Astrocyte of the spinal cord (primary cell): Measurements from ENCODE around the gene TPRG1.
A peak's percentile ranks its signal among the peaks of the same experiment; 100 is the strongest.

Experiments used
- DNase-seq: peaks from one replicate; pipeline ENCODE4 v3.0.0; 2011; ENCODE audit warnings: low read depth, low spot score
- H3K4me3 ChIP-seq: 2 replicates; pipeline ENCODE4 v1.5.1; 2011; ENCODE audit warnings: low read depth, mild to moderate bottlenecking, low read length, moderate library complexity
- in situ Hi-C: cut with HindIII; loops from 2 replicates; pipeline ENCODE4 v1.10.0; 2017; ENCODE audit warnings: low sequenced_read_pairs
- TF ChIP-seq, protein P1 (sequence below): IDR thresholded peaks from 2 replicates; pipeline ENCODE4 v1.5.1; 2012; ENCODE audit warnings: low read depth, mild to moderate bottlenecking, low read length, inconsistent platforms

TPRG1 gene

GRCh38 chr3:189267981-189268613 is 96.3 kb downstream of the TPRG1 start:
- in situ Hi-C loops = no loop called here
- H3K4me3 ChIP-seq = no peak overlapping the region
- peak; percentile 19 for DNase-seq
- TF ChIP-seq, protein P1, sequence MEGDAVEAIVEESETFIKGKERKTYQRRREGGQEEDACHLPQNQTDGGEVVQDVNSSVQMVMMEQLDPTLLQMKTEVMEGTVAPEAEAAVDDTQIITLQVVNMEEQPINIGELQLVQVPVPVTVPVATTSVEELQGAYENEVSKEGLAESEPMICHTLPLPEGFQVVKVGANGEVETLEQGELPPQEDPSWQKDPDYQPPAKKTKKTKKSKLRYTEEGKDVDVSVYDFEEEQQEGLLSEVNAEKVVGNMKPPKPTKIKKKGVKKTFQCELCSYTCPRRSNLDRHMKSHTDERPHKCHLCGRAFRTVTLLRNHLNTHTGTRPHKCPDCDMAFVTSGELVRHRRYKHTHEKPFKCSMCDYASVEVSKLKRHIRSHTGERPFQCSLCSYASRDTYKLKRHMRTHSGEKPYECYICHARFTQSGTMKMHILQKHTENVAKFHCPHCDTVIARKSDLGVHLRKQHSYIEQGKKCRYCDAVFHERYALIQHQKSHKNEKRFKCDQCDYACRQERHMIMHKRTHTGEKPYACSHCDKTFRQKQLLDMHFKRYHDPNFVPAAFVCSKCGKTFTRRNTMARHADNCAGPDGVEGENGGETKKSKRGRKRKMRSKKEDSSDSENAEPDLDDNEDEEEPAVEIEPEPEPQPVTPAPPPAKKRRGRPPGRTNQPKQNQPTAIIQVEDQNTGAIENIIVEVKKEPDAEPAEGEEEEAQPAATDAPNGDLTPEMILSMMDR = peak; percentile 39

- TF ChIP-seq, protein P1 = no peak
- no peak for DNase-seq
- in situ Hi-C loops = no loop called here
Observed at GRCh38 chr3:189269365-189269764, 97.6 kb downstream of the TPRG1 start.

GRCh38 chr3:189270248-189270832 is 98.6 kb downstream of the TPRG1 start:
- peak; percentile 85 for DNase-seq
- no peak overlapping the region for H3K4me3 ChIP-seq
- TF ChIP-seq, protein P1 = peak; percentile 86
- in situ Hi-C loops = no loop called here

More at GRCh38 chr3:189269365-189269764, 97.6 kb downstream of the TPRG1 start:
- H3K4me3 ChIP-seq = no peak overlapping the region

- in situ Hi-C loops = no loop called here
- TF ChIP-seq, protein P1 = peak; percentile 34
- no peak overlapping the region for H3K4me3 ChIP-seq
- DNase-seq = no peak
Observed at GRCh38 chr3:189272500-189273119, 100.8 kb downstream of the TPRG1 start.

DNA sequence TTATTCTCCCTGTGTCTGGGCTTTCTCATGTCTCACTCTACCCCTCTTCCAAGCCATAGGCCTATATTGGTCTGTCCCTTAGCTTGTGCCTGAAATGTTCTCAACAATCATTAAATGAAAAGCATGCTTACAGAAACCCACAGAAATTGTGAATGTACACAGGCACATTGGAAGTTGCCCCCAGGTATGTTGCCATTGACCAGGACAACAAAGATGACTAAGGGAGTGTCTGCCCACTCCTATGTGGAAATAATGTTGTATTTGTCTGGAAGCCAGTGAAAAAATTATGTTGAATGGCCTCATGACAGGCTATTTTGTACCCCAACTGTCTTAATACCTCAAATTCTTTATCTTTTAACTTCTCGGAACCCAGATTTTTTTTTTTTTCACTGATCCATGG is 102.0 kb downstream of the TPRG1 start:
- in situ Hi-C loops = no loop called here
- TF ChIP-seq, protein P1 = no peak
- H3K4me3 ChIP-seq = no peak overlapping the region
- DNase-seq = no peak

DNA sequence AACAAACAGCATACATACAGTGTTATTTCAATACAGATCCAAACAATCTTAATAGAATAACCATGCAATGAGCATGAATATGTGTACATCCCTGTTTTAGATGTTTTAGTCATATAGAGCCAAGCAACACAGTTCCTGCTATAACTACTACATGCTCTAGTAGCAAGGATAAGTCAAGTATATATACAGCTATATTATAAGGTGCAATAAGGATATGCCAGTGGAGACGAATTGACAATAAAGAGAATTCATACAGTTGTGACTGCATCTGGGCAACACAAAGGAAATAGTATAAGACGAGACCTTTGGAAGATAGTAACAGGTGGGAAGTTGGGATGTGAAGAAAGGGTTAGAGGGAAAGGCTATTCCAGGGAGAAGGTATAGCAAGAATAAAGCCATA is 103.4 kb downstream of the TPRG1 start:
- no peak for DNase-seq
- no peak overlapping the region for H3K4me3 ChIP-seq
- in situ Hi-C loops = no loop called here
- TF ChIP-seq, protein P1 = no peak
